Upper lobe of right lung (tissue), 1 donor: ENCODE data around the gene MAN2B1. TPM values are rescaled to one million over a fixed set of nuclear protein-coding genes. Genes with fewer than 3 reads are reported as not detected.

ENCODE experiments used
- ATAC-seq: fragments of 200-7000 bp; cut with Tn5 transposase; one replicate; pipeline ENCODE4 v1.9.1; 2020; ENCODE audit warnings: mild to moderate bottlenecking, moderate library complexity
- DNase-seq: peaks from one replicate; pipeline ENCODE4 v3.0.0-alpha.2; 2020
- H3K27ac ChIP-seq: fragments of 200-600 bp; one replicate; pipeline ENCODE4 v1.8.0; 2022
- H3K27me3 ChIP-seq: fragments of 200-600 bp; one replicate; pipeline ENCODE4 v1.8.0; 2022; ENCODE audit warnings: mild to moderate bottlenecking
- H3K36me3 ChIP-seq: fragments of 200-600 bp; one replicate; pipeline ENCODE4 v1.8.0; 2022
- H3K4me1 ChIP-seq: fragments of 200-600 bp; one replicate; pipeline ENCODE4 v1.8.0; 2022
- H3K4me3 ChIP-seq: fragments of 200-600 bp; one replicate; pipeline ENCODE4 v1.8.0; 2022; ENCODE audit warnings: mild to moderate bottlenecking
- H3K9me3 ChIP-seq: fragments of 200-600 bp; one replicate; pipeline ENCODE4 v1.8.0; 2022
- intact Hi-C: fragments of 100-400 bp; cut with DNase I; formaldehyde crosslinking; loops from one replicate; pipeline ENCODE4 v1.11.0; 2022
- total RNA-seq: library from RNA; stranded (reverse); fragmentation: NEBNext Ultra II Directional; extraction: Animal tissue kit (Norgen Biotek cat#: 25700); gene quantifications from one replicate; pipeline ENCODE4 v1.2.1, GENCODE V29; 2021
- TF ChIP-seq, protein P1 (sequence below): fragments of 200-600 bp; IDR thresholded peaks from one replicate; pipeline ENCODE4 v1.8.0; 2022; ENCODE audit warnings: antibody characterized with exemption
- donor health status: DM: no; HTN: yes; CAD: no; lungs with severe emphysema.

MAN2B1 gene
- total RNA-seq, 1 donor from 2014 or later: 174 TPM

- peaks cover 33% of the 10 kb centered on the region for H3K36me3 ChIP-seq
- no peak overlapping the region for H3K4me3 ChIP-seq
- no peaks in the 10 kb centered on the region for H3K27me3 ChIP-seq
- no peak for DNase-seq
- H3K4me1 ChIP-seq: no peaks in the 10 kb centered on the region
- TF ChIP-seq, protein P1, sequence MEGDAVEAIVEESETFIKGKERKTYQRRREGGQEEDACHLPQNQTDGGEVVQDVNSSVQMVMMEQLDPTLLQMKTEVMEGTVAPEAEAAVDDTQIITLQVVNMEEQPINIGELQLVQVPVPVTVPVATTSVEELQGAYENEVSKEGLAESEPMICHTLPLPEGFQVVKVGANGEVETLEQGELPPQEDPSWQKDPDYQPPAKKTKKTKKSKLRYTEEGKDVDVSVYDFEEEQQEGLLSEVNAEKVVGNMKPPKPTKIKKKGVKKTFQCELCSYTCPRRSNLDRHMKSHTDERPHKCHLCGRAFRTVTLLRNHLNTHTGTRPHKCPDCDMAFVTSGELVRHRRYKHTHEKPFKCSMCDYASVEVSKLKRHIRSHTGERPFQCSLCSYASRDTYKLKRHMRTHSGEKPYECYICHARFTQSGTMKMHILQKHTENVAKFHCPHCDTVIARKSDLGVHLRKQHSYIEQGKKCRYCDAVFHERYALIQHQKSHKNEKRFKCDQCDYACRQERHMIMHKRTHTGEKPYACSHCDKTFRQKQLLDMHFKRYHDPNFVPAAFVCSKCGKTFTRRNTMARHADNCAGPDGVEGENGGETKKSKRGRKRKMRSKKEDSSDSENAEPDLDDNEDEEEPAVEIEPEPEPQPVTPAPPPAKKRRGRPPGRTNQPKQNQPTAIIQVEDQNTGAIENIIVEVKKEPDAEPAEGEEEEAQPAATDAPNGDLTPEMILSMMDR: no peak
- no peak overlapping the region for H3K27ac ChIP-seq
- H3K9me3 ChIP-seq: no peaks in the 10 kb centered on the region
- intact Hi-C loops: no loop called here
- no peak for ATAC-seq
These were observed 62.8 kb downstream of the MAN2B1 start for GRCh38 chr19:12603714-12604113.

GRCh38 chr19:12597594-12597993, 68.9 kb downstream of the MAN2B1 start:
- H3K27ac ChIP-seq: no peak overlapping the region
- intact Hi-C loops: no loop called here

DNA sequence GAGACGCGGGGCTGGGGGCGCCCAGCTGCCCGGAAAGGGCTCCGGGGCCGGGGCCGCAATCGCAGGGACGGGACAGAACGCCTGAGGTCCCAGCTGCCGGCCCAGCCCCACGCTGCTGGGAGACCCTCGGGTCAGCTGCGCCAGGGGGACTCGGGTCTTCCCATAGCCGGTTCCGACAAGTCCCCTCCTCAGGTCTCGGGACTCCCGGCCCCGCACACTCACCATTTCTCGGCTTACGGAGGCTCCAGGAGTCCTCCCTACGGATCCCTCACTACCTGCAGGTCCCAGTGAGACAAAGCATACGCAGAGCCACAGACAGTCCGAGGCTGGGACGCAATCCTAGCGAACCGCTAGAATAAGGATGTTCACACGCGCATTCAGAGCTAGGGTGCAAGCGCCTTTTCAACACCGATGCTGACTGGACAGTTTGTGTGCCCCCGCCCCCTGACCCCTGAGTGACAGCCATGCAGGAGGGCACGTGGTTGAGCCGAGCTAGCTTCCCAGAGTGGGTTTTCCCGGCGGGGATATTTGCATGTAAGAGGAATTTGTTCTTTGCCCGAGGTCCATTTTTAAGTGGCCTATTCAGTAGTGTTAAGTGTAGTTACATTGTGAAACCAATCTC, 69.5 kb downstream of the MAN2B1 start:
- Histone ChIP-seq H3K9me3 (no peaks in the 10 kb centered on the region), H3K4me1 (no peaks in the 10 kb centered on the region), H3K27me3 (no peaks in the 10 kb centered on the region), H3K4me3 (peak overlapping the region; percentile 19), H3K36me3 (no peaks in the 10 kb centered on the region), H3K27ac (no peak overlapping the region)
- peak; percentile 96 for ATAC-seq
- intact Hi-C loops: no loop called here
- TF ChIP-seq, protein P1: no peak
- DNase-seq: peak; percentile 86

More at GRCh38 chr19:12597594-12597993, 68.9 kb downstream of the MAN2B1 start:
- no peaks in the 10 kb centered on the region for H3K27me3 ChIP-seq
- no peak for ATAC-seq
- TF ChIP-seq, protein P1: no peak
- peak overlapping the region; percentile 8 for H3K4me3 ChIP-seq
- no peaks in the 10 kb centered on the region for H3K4me1 ChIP-seq
- DNase-seq: no peak
- H3K9me3 ChIP-seq: no peaks in the 10 kb centered on the region
- H3K36me3 ChIP-seq: peaks cover 4% of the 10 kb centered on the region

Other genes with a start within 250 kb of the MAN2B1 start
- gene ZNF443, start 225.7 kb downstream of the MAN2B1 start, total RNA-seq: 3.8 TPM
- 2.6 TPM for gene ZNF709, start 181.9 kb downstream of the MAN2B1 start, total RNA-seq
- 13.7 TPM for gene ZNF564, start 115.3 kb downstream of the MAN2B1 start, total RNA-seq
- gene ZNF490, start 55.9 kb downstream of the MAN2B1 start, total RNA-seq: 12.2 TPM
- gene ZNF791, start 55.8 kb downstream of the MAN2B1 start, total RNA-seq: 29.7 TPM
- 10.9 TPM for gene WDR83, start 65 bp upstream of the MAN2B1 start, total RNA-seq
- 70.5 TPM for gene DHPS, start 15.1 kb upstream of the MAN2B1 start, total RNA-seq
- gene GNG14, start 21.3 kb upstream of the MAN2B1 start, total RNA-seq: not detected
- gene FBXW9, start 29.9 kb upstream of the MAN2B1 start, total RNA-seq: 4.3 TPM
- gene TNPO2, start 57.2 kb upstream of the MAN2B1 start, total RNA-seq: 49.0 TPM
- gene TRIR, start 67.9 kb upstream of the MAN2B1 start, total RNA-seq: 144 TPM
- gene GET3, start 70.8 kb upstream of the MAN2B1 start, total RNA-seq: 55.2 TPM
- gene BEST2, start 85.0 kb upstream of the MAN2B1 start, total RNA-seq: not detected
- 65.3 TPM for gene HOOK2, start 108.8 kb upstream of the MAN2B1 start, total RNA-seq
- gene JUNB, start 124.7 kb upstream of the MAN2B1 start, total RNA-seq: 174 TPM
- gene PRDX2, start 135.1 kb upstream of the MAN2B1 start, total RNA-seq: 123 TPM
- 2.8 TPM for gene THSD8, start 135.3 kb upstream of the MAN2B1 start, total RNA-seq
- 7.4 TPM for gene RNASEH2A, start 139.8 kb upstream of the MAN2B1 start, total RNA-seq
- not detected for gene RTBDN, start 167.8 kb upstream of the MAN2B1 start, total RNA-seq
- gene MAST1, start 171.8 kb upstream of the MAN2B1 start, total RNA-seq: not detected
- gene DNASE2, start 214.7 kb upstream of the MAN2B1 start, total RNA-seq: 61.0 TPM
- not detected for gene KLF1, start 220.5 kb upstream of the MAN2B1 start, total RNA-seq
- gene GCDH, start 224.4 kb upstream of the MAN2B1 start, total RNA-seq: 21.0 TPM